ENCODE data around the gene ASB15. TPM values are rescaled to one million over a fixed set of nuclear protein-coding genes. Genes with fewer than 3 reads are reported as not detected.
A peak's percentile ranks its signal among the peaks of the same experiment; 100 is the strongest.
"Not testable (repeated sequence)": the region's sequence is repeated elsewhere in the genome, so short reads cannot be mapped to it uniquely, and the experiment has no call there.

ASB15 gene
- total and polyA plus RNA-seq, 2 of the 4 experiments (the other 2 are of a cell fraction): not detected

DNA sequence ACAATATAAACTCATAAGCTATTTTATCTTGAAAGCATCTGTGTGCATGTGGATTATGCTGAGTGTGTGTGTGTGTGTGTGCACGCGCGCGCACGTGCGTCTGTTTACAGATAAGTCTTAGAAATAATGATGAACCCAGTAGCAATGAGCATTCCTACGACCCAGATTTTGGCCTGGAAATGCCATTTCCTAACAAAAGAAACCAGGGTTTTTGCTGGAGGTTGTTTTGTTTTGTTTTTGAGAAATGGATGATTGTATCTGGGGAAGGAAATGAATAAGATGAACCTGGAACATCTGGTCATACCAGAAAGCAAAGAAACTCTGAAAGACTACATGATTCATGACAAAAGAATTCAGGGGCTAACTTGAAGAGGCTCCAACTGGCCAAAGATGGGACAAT is 31.9 kb downstream of the ASB15 start:
- no peak overlapping the region for H4K8ac ChIP-seq (ENCODE audit: low read depth in 2 of 2, low read length in 2 of 2)
- dilution Hi-C loops (cut with HindIII; ENCODE audit: low sequenced_read_pairs, unreplicated experiment) (no loop called here), intact Hi-C loops (cut with micrococcal nuclease) (loop anchor here (10.0 kb wide), 1 partner anchor 139 kb away; no protein-coding TSS in a partner anchor), in situ Hi-C loops (cut with MboI; ENCODE audit: low sequenced_read_pairs) (loop anchor here (25.0 kb wide), 1 partner anchor 229 kb away; no protein-coding TSS in a partner anchor)
- no peak overlapping the region for H3K23ac ChIP-seq (ENCODE audit: low read depth, low read length)
- H3K56ac ChIP-seq (ENCODE audit: extremely low read depth, insufficient read depth, low read length): no peak overlapping the region
- no peaks in the 10 kb centered on the region for H3K27me3 ChIP-seq (ENCODE audit: control insufficient read depth, insufficient read depth, low read length)
- H2BK120ac ChIP-seq (ENCODE audit: low read depth, low read length): no peak overlapping the region
- no peaks in the 10 kb centered on the region for H3K4me1 ChIP-seq (ENCODE audit: control insufficient read depth, insufficient read depth, low read length)
- no peaks in the 10 kb centered on the region for H3K36me3 ChIP-seq (ENCODE audit: control insufficient read depth, insufficient read depth, low read length)
- no peak overlapping the region for H4K91ac ChIP-seq (ENCODE audit: insufficient read depth, low read depth, low read length)
- H3K9me3 ChIP-seq (ENCODE audit: control insufficient read depth, insufficient read depth, low read length): no peaks in the 10 kb centered on the region
- no peak overlapping the region; the same call in 1 of the 2 replicates for H3K4me2 ChIP-seq (ENCODE audit: low read depth, low read length)
- no peak overlapping the region for H2BK20ac ChIP-seq (ENCODE audit: low read depth, low read length)
- no peaks in the 10 kb centered on the region for H4K20me1 ChIP-seq (ENCODE audit: insufficient read depth, low read length)
- H2BK5ac ChIP-seq (ENCODE audit: low read depth, low read length, poor library complexity, severe bottlenecking): no peak overlapping the region
- H2BK15ac ChIP-seq (ENCODE audit: low read depth, low read length): no peak overlapping the region
- H2AFZ ChIP-seq (replicated peaks; ENCODE audit: low read length, poor library complexity): no peak overlapping the region
- H3K18ac ChIP-seq (ENCODE audit: low read depth, low read length): no peak overlapping the region
- no peak overlapping the region for H2AK9ac ChIP-seq (replicated peaks; ENCODE audit: low read depth, low read length, poor library complexity)
- peak; percentile 77 for DNase-seq
- no peak overlapping the region for H3K14ac ChIP-seq (replicated peaks; ENCODE audit: low read depth, low read length)
- H3K27ac ChIP-seq (ENCODE audit: insufficient read depth, low read length): no peak overlapping the region
- no TSS peak for BruUV-seq (replicated peaks)
- peak; percentile 49 for ATAC-seq (ENCODE audit: low read depth)
- H4K5ac ChIP-seq (ENCODE audit: low read depth, low read length): no peak overlapping the region
- POLR2A ChIA-PET (ENCODE audit: unreplicated experiment): no interaction called here
- H3K4me3 ChIP-seq (ENCODE audit: insufficient read depth, low read depth, low read length): no peak overlapping the region
- no peak overlapping the region for H2AK5ac ChIP-seq (ENCODE audit: low read depth, low read length)
- H3K4ac ChIP-seq (ENCODE audit: low read depth, low read length): no peak overlapping the region
- CTCF ChIA-PET: interaction anchor here (0.7 to 1.5 kb wide), 2 partner anchors 52 to 180 kb away, joined by 3 read pairs; no protein-coding TSS in a partner anchor
- WGBS, 2 experiments (ENCODE audit: extremely low coverage in 2 of 2, insufficient read length in 1 of 2): no CpG with 5 or more reads among the region's 7 CpGs
- peaks cover 3% of the 10 kb centered on the region; the same call in 1 of the 2 replicates for H3K9me1 ChIP-seq (ENCODE audit: insufficient read depth, low read length)
- H3K9ac ChIP-seq (ENCODE audit: low read depth, low read length): no peak overlapping the region
- TF ChIP-seq BHLHE40 (IDR thresholded peaks at IDR 0.05; ENCODE audit: low read depth, low read length): peak; percentile 91
- TF ChIP-seq NFE2L2 (IDR thresholded peaks at IDR 0.05; ENCODE audit: low read depth, low read length): no peak
- H3K79me1 ChIP-seq (ENCODE audit: low read depth in 1 of 2, low read length in 2 of 2): no peaks in the 10 kb centered on the region

DNA sequence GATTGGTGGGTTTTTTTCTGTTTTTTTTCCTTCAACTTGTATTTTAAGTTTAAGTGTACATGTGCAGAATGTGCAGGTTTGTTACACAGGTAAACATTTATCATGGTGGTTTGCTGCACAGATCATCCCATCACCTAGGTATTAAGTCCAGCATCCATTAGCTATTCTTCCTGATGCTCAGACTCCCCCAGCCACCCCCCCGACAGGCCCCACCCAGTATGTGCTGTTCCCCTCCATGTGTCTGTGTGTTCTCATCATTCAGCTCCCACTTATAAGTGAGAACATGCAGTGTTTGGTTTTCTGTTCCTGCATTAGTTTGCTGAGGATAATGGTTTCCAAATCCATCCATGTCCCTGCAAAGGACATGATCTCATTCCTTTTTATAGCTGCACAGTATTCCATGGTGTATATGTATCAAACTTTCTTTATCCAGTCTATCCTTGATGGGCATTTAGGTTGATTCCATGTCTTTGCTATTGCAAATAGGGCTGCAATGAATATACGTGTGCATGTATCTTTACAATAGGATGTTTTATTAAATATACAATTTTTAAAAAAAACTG is 32.5 kb downstream of the ASB15 start:
- H3K4me2 ChIP-seq (ENCODE audit: low read depth, low read length); H2BK5ac ChIP-seq (ENCODE audit: low read depth, low read length, poor library complexity, severe bottlenecking); H3K4me3 ChIP-seq (ENCODE audit: insufficient read depth, low read depth, low read length); H4K20me1 ChIP-seq (ENCODE audit: insufficient read depth, low read length); H3K18ac ChIP-seq (ENCODE audit: low read depth, low read length); H3K14ac ChIP-seq (replicated peaks; ENCODE audit: low read depth, low read length); H2AK9ac ChIP-seq (replicated peaks; ENCODE audit: low read depth, low read length, poor library complexity); H2BK120ac ChIP-seq (ENCODE audit: low read depth, low read length); H3K36me3 ChIP-seq (ENCODE audit: control insufficient read depth, insufficient read depth, low read length); POLR2A ChIA-PET (ENCODE audit: unreplicated experiment); H3K9me1 ChIP-seq (ENCODE audit: insufficient read depth, low read length); H3K27ac ChIP-seq (ENCODE audit: insufficient read depth, low read length); H4K8ac ChIP-seq (ENCODE audit: low read depth in 2 of 2, low read length in 2 of 2); dilution Hi-C loops (cut with HindIII; ENCODE audit: low sequenced_read_pairs, unreplicated experiment); BruUV-seq (replicated peaks); H2BK15ac ChIP-seq (ENCODE audit: low read depth, low read length); H2AFZ ChIP-seq (replicated peaks; ENCODE audit: low read length, poor library complexity); H2BK20ac ChIP-seq (ENCODE audit: low read depth, low read length); H3K4me1 ChIP-seq (ENCODE audit: control insufficient read depth, insufficient read depth, low read length); H3K23ac ChIP-seq (ENCODE audit: low read depth, low read length); H3K9ac ChIP-seq (ENCODE audit: low read depth, low read length); H4K5ac ChIP-seq (ENCODE audit: low read depth, low read length); H3K27me3 ChIP-seq (ENCODE audit: control insufficient read depth, insufficient read depth, low read length); H3K79me1 ChIP-seq (ENCODE audit: low read depth in 1 of 2, low read length in 2 of 2); H3K9me3 ChIP-seq (ENCODE audit: control insufficient read depth, insufficient read depth, low read length); DNase-seq; H3K4ac ChIP-seq (ENCODE audit: low read depth, low read length); ATAC-seq (ENCODE audit: low read depth); H2AK5ac ChIP-seq (ENCODE audit: low read depth, low read length); H4K91ac ChIP-seq (ENCODE audit: insufficient read depth, low read depth, low read length); H3K56ac ChIP-seq (ENCODE audit: extremely low read depth, insufficient read depth, low read length): not testable (repeated sequence)
- CTCF ChIA-PET: interaction anchor here (0.7 to 1.7 kb wide), 2 partner anchors 179 to 238 kb away, joined by 3 to 5 read pairs; no protein-coding TSS in a partner anchor
- intact Hi-C loops (cut with micrococcal nuclease) (loop anchor here (2.0 to 10.0 kb wide), 2 partner anchors 53 to 139 kb away; no protein-coding TSS in a partner anchor), in situ Hi-C loops (cut with MboI; ENCODE audit: low sequenced_read_pairs) (loop anchor here (25.0 kb wide), 1 partner anchor 228 kb away; no protein-coding TSS in a partner anchor)
- no CpG with 5 or more reads among the region's 2 CpGs for WGBS, 2 experiments (ENCODE audit: extremely low coverage in 2 of 2, insufficient read length in 1 of 2)

Measured in IMR-90 (cell line).